ENCODE measurements around the gene IDH1. TPM values are rescaled to one million over a fixed set of nuclear protein-coding genes. Genes with fewer than 3 reads are reported as not detected.

The IDH1 gene
- total and polyA plus RNA-seq, 2 of the 13 experiments (the other 11 are each of a cell fraction or from before 2014, with no cell fraction given): 312 to 1,077 TPM

GRCh38 chr2:208254871-208255556 is at the start of gene IDH1 (continued):
- TF ChIP-seq HNRNPH1 (optimal IDR thresholded peaks at IDR 0.05; ENCODE audit: low read depth, low read length) (no peak), SMARCC2 (IDR thresholded peaks at IDR 0.05) (no peak), TRIM22 (IDR thresholded peaks at IDR 0.05) (no peak), ZNF503 (CRISPR knock-in tag; IDR thresholded peaks at IDR 0.05) (peak; percentile 75), ZSCAN5A (CRISPR knock-in tag; IDR thresholded peaks at IDR 0.05; ENCODE audit: borderline replicate concordance) (0 out of 2 replicates have a peak, but pooled peaks have one; percentile 58), ZNF558 (CRISPR knock-in tag; IDR thresholded peaks at IDR 0.05; ENCODE audit: borderline replicate concordance) (peak; percentile 88; the same call in 1 of the 2 replicates), THAP7 (CRISPR knock-in tag; IDR thresholded peaks at IDR 0.05) (peak; percentile 67; the same call in 1 of the 2 replicates), FUBP1 (CRISPR knock-in tag; IDR thresholded peaks at IDR 0.05; ENCODE audit: borderline replicate concordance) (no peak), THAP9 (CRISPR knock-in tag; IDR thresholded peaks at IDR 0.05; ENCODE audit: borderline replicate concordance) (peak; percentile 78; the same call in 1 of the 2 replicates), ZNF570 (CRISPR knock-in tag; IDR thresholded peaks at IDR 0.05; ENCODE audit: borderline replicate concordance) (no peak), KDM6A (CRISPR knock-in tag; IDR thresholded peaks at IDR 0.05; ENCODE audit: low read depth) (no peak), MXD3 (CRISPR knock-in tag; IDR thresholded peaks at IDR 0.05) (peak; percentile 61; the same call in 1 of the 2 replicates), XBP1 (CRISPR knock-in tag; IDR thresholded peaks at IDR 0.05) (no peak; the same call in 1 of the 2 replicates), ZNF451 (CRISPR knock-in tag; IDR thresholded peaks at IDR 0.05) (peak; percentile 1; the same call in 1 of the 2 replicates), GATAD1 (CRISPR knock-in tag; IDR thresholded peaks at IDR 0.05) (peak; percentile 56; the same call in 1 of the 2 replicates), ATRX (CRISPR knock-in tag; IDR thresholded peaks at IDR 0.05; ENCODE audit: borderline replicate concordance) (no peak), HMG20B (CRISPR knock-in tag; conservative IDR thresholded peaks at IDR 0.05) (no peak; the same call in 1 of the 2 replicates)
